ENCODE data around the gene PTPRD.
"Not testable (repeated sequence)": the region's sequence is repeated elsewhere in the genome, so short reads cannot be mapped to it uniquely, and the experiment has no call there.

Gene PTPRD

DNA sequence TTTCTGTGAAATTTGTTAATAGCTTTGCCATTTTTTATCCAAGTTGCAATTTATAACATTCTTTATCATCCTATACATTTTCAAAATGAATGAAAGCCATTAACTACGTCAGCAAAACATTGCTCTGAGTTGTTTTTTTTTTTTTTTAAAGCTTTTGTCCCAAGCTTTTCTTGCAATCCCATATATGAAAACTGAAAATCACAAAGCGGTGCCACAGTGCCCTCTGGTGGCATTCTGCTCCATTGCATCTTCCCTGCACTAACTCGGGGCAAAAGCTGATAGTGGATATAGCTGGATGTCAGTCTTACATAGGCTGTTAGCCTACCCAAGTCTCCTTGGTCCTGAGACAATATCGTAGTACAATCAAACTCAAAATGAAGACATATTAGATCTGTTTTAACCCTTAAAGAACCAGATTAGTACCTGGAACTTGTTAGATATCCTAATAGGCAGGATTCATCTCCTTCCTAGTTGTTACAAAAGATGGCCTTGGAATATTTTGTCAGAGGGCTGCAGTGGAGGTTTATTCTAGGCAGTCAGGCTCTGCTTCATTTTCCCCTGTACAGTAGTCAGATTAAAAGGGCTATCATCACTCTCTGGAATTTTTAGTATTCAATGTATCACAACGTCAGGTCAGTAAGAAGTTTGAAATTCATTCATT lies 669.9 kb downstream of the PTPRD start:
- Histone ChIP-seq H3K9me3 (ENCODE audit: insufficient read depth, low read length) (no peaks in the 10 kb centered on the region), H2AFZ (ENCODE audit: low read depth, low read length, severe bottlenecking) (no peak overlapping the region), H3K4me3 (ENCODE audit: insufficient read depth, low read length, poor library complexity, severe bottlenecking) (no peak overlapping the region), H3K4me2 (ENCODE audit: low read depth, low read length, poor library complexity, severe bottlenecking) (no peak overlapping the region), H3K79me2 (ENCODE audit: insufficient read depth, low read length) (no peaks in the 10 kb centered on the region), H3K27ac (ENCODE audit: low read depth, low read length) (no peak overlapping the region), H4K20me1 (ENCODE audit: low read depth, low read length) (no peaks in the 10 kb centered on the region), H3K9ac (ENCODE audit: low read length) (no peak overlapping the region), H3K27me3 (ENCODE audit: low read length) (no peaks in the 10 kb centered on the region), H3F3A (ENCODE audit: insufficient read depth) (no peaks in the 10 kb centered on the region), H3K9me2 (replicated peaks; ENCODE audit: insufficient read depth, low read length) (no peaks in the 10 kb centered on the region), H3K36me3 (ENCODE audit: low read length) (no peaks in the 10 kb centered on the region)
- TF ChIP-seq, protein P1, sequence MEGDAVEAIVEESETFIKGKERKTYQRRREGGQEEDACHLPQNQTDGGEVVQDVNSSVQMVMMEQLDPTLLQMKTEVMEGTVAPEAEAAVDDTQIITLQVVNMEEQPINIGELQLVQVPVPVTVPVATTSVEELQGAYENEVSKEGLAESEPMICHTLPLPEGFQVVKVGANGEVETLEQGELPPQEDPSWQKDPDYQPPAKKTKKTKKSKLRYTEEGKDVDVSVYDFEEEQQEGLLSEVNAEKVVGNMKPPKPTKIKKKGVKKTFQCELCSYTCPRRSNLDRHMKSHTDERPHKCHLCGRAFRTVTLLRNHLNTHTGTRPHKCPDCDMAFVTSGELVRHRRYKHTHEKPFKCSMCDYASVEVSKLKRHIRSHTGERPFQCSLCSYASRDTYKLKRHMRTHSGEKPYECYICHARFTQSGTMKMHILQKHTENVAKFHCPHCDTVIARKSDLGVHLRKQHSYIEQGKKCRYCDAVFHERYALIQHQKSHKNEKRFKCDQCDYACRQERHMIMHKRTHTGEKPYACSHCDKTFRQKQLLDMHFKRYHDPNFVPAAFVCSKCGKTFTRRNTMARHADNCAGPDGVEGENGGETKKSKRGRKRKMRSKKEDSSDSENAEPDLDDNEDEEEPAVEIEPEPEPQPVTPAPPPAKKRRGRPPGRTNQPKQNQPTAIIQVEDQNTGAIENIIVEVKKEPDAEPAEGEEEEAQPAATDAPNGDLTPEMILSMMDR (IDR thresholded peaks at IDR 0.05; ENCODE audit: insufficient read depth, low read length, poor library complexity, severe bottlenecking): peak; percentile 92
- no peak for TF ChIP-seq EZH2phosphoT487 (conservative IDR thresholded peaks at IDR 0.05; ENCODE audit: low read length)

DNA sequence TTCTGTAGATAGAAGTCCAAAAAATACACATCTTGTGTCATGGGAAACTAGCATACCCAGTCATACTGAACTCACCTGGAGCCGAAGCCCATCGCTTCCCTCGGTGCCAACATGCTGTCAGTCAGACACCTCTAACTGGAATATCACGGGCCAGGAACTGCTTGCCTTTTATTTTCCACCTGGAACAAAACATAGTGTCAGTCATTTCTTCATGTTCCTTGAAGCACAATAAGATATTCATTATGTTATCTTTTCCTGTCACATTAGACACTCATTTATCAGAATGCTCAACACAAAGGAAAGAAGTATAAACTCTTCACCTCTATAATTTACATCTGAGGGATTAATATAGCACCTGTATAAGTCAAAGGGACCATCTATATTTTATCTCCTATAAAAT lies 674.4 kb downstream of the PTPRD start:
- TF ChIP-seq, protein P1 (IDR thresholded peaks at IDR 0.05; ENCODE audit: insufficient read depth, low read length, poor library complexity, severe bottlenecking): no peak
- no peak for TF ChIP-seq EZH2phosphoT487 (conservative IDR thresholded peaks at IDR 0.05; ENCODE audit: low read length)
- H3K9ac ChIP-seq (ENCODE audit: low read length): no peak overlapping the region
- no peaks in the 10 kb centered on the region for H3K9me2 ChIP-seq (replicated peaks; ENCODE audit: insufficient read depth, low read length)
- H4K20me1 ChIP-seq (ENCODE audit: low read depth, low read length): no peaks in the 10 kb centered on the region
- no peaks in the 10 kb centered on the region for H3F3A ChIP-seq (ENCODE audit: insufficient read depth)
- H2AFZ ChIP-seq (ENCODE audit: low read depth, low read length, severe bottlenecking): no peak overlapping the region
- no peaks in the 10 kb centered on the region for H3K36me3 ChIP-seq (ENCODE audit: low read length)
- no peaks in the 10 kb centered on the region for H3K27me3 ChIP-seq (ENCODE audit: low read length)
- H3K4me2 ChIP-seq (ENCODE audit: low read depth, low read length, poor library complexity, severe bottlenecking): no peak overlapping the region
- no peaks in the 10 kb centered on the region for H3K9me3 ChIP-seq (ENCODE audit: insufficient read depth, low read length)
- H3K4me3 ChIP-seq (ENCODE audit: insufficient read depth, low read length, poor library complexity, severe bottlenecking): no peak overlapping the region
- no peaks in the 10 kb centered on the region for H3K79me2 ChIP-seq (ENCODE audit: insufficient read depth, low read length)
- H3K27ac ChIP-seq (ENCODE audit: low read depth, low read length): no peak overlapping the region

DNA sequence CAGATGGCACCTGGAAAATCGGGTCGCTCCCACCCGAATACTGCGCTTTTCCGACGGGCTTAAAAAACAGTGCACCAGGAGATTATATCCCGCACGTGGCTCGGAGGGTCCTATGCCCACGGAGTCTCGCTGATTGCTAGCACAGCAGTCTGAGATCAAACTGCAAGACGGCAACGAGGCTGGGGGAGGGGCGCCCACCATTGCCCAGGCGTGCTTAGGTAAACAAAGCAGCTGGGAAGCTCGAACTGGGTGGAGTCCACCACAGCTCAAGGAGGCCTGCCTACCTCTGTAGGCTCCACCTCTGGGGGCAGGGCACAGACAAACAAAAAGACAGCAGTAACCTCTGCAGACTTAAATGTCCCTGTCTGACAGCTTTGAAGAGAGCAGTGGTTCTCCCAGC lies 681.3 kb downstream of the PTPRD start:
- H3K4me3 ChIP-seq (ENCODE audit: insufficient read depth, low read length, poor library complexity, severe bottlenecking); H3K9me3 ChIP-seq (ENCODE audit: insufficient read depth, low read length); H2AFZ ChIP-seq (ENCODE audit: low read depth, low read length, severe bottlenecking); H3K36me3 ChIP-seq (ENCODE audit: low read length); H3K27ac ChIP-seq (ENCODE audit: low read depth, low read length); H3K9me2 ChIP-seq (replicated peaks; ENCODE audit: insufficient read depth, low read length); H3K4me2 ChIP-seq (ENCODE audit: low read depth, low read length, poor library complexity, severe bottlenecking); H4K20me1 ChIP-seq (ENCODE audit: low read depth, low read length); H3K9ac ChIP-seq (ENCODE audit: low read length); H3K27me3 ChIP-seq (ENCODE audit: low read length); H3F3A ChIP-seq (ENCODE audit: insufficient read depth); H3K79me2 ChIP-seq (ENCODE audit: insufficient read depth, low read length): not testable (repeated sequence)

DNA sequence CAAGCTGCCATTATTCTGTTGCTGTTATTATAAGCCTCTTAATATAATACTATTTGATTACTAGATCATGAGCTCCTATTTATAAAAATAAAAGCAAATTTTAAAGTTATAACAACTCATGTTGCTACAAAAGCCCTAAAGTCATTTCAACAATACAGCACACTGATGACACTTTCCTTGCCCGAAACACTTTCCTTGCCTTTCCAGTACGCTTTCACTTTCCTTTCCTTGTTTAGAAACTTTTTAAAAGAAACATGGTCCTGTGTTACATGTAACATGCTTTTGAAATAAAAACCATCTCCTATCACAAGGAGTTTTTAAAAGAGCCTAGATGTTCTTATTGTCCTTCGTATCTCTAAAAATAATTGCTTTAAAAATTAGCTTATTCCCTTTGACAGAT lies 688.4 kb downstream of the PTPRD start:
- H3K9me3 ChIP-seq (ENCODE audit: insufficient read depth, low read length): no peaks in the 10 kb centered on the region
- H3K36me3 ChIP-seq (ENCODE audit: low read length): no peaks in the 10 kb centered on the region
- H3K9me2 ChIP-seq (replicated peaks; ENCODE audit: insufficient read depth, low read length): no peaks in the 10 kb centered on the region
- H2AFZ ChIP-seq (ENCODE audit: low read depth, low read length, severe bottlenecking): no peak overlapping the region
- no peaks in the 10 kb centered on the region for H3F3A ChIP-seq (ENCODE audit: insufficient read depth)
- H3K9ac ChIP-seq (ENCODE audit: low read length): no peak overlapping the region
- peaks cover 3% of the 10 kb centered on the region; the same call in 1 of the 2 replicates for H3K27me3 ChIP-seq (ENCODE audit: low read length)
- no peaks in the 10 kb centered on the region for H3K79me2 ChIP-seq (ENCODE audit: insufficient read depth, low read length)
- no peak overlapping the region for H3K4me2 ChIP-seq (ENCODE audit: low read depth, low read length, poor library complexity, severe bottlenecking)
- no peaks in the 10 kb centered on the region for H4K20me1 ChIP-seq (ENCODE audit: low read depth, low read length)
- TF ChIP-seq, protein P1 (IDR thresholded peaks at IDR 0.05; ENCODE audit: insufficient read depth, low read length, poor library complexity, severe bottlenecking): no peak
- TF ChIP-seq EZH2phosphoT487 (conservative IDR thresholded peaks at IDR 0.05; ENCODE audit: low read length): no peak
- no peak overlapping the region for H3K4me3 ChIP-seq (ENCODE audit: insufficient read depth, low read length, poor library complexity, severe bottlenecking)
- no peak overlapping the region for H3K27ac ChIP-seq (ENCODE audit: low read depth, low read length)
